ENCODE results near the gene PIN1. TPM values are rescaled to one million over a fixed set of nuclear protein-coding genes. Genes with fewer than 3 reads are reported as not detected.

Gene PIN1
- total RNA-seq, 2 donors from 2014 or later = 167 to 202 TPM

DNA sequence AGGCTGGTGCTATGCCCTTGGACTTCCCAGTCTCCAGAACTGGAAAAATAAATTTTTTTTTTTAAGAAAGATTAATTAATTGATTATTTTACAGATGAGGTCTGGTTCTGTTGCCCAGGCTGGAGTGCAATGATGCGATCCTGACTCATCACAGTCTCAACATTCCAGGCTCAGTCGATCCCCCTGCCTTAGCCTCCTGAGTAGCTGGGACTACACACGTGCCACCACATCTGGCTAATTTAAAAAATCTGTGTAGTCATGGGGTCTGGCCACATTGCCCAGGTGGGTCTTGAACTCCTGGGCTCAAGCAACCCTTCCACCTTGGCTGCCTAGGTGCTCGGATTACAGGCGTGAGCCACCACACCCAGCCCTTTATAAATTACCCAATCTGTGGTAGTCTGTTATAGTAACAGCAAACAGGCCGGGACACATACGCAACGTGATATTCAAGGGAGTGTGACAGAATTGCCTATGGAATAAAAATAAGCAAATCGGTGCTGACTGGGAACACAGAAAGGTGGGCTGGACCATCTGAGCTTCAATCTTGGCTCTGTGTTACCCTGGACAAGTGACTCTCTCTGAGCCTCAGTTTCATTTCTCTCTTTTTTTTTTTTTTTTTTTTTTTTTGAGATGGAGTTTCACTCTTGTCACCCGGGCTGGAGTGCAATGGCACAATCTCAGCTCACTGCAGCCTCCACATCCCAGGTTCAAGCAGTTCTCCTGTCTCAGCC lies 42.8 kb downstream of the PIN1 start:
- WGBS = 92% methylated on average over 10 of the region's 10 CpGs
- TF ChIP-seq, protein P1, sequence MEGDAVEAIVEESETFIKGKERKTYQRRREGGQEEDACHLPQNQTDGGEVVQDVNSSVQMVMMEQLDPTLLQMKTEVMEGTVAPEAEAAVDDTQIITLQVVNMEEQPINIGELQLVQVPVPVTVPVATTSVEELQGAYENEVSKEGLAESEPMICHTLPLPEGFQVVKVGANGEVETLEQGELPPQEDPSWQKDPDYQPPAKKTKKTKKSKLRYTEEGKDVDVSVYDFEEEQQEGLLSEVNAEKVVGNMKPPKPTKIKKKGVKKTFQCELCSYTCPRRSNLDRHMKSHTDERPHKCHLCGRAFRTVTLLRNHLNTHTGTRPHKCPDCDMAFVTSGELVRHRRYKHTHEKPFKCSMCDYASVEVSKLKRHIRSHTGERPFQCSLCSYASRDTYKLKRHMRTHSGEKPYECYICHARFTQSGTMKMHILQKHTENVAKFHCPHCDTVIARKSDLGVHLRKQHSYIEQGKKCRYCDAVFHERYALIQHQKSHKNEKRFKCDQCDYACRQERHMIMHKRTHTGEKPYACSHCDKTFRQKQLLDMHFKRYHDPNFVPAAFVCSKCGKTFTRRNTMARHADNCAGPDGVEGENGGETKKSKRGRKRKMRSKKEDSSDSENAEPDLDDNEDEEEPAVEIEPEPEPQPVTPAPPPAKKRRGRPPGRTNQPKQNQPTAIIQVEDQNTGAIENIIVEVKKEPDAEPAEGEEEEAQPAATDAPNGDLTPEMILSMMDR (IDR thresholded peaks at IDR 0.05) = no peak
- TF ChIP-seq POLR2AphosphoS5 (IDR thresholded peaks at IDR 0.05) = no peak
- TF ChIP-seq POLR2A (IDR thresholded peaks at IDR 0.05) = no peak

DNA sequence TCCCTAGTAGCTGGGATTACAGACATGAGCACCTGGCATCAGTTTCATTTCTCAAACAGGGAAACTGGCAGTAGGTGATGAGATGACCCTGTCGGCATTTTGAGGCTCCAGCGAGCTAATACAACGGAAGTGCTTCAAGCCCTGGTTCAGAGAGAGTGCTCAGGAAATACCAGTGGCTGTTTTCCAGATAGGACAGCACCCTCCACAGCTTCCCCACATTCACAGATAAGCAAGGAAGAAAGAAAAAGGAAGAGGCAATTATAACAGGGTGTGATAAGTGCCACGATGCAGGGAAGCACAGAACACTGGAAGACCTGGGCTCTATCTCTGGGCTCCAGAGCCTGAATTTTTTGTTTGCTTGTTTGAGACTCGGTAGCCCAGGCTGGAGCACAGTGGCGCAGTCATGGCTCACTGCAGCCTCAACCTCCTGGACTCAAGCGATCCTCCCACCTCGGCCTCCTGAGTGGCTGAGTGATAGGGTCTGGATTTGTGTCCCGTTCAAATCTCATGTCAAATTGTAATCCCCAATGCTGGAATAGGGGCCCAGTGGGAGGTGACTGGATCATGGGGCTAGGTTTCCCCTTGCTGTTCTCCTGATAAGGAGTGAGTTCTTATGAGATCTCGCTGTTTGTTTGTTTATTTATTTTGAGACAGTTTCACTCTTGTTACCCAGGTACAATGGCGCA lies 43.5 kb downstream of the PIN1 start:
- WGBS = 87% methylated on average over 11 of the region's 11 CpGs

More for the DNA sequence above, 42.8 kb downstream of the PIN1 start:
- Histone ChIP-seq H3K9me3 (no peaks in the 10 kb centered on the region), H3K4me3 (no peak overlapping the region), H3K4me1 (replicated peaks) (no peaks in the 10 kb centered on the region), H3K27me3 (replicated peaks; ENCODE audit: insufficient read depth) (no peaks in the 10 kb centered on the region), H3K27ac (no peak overlapping the region), H3K36me3 (no peaks in the 10 kb centered on the region)
- intact Hi-C loops (cut with DNase I) = no loop called here
- no peak for DNase-seq (ENCODE audit: low spot score)

GRCh38 chr19:9881720-9882119 lies 46.6 kb downstream of the PIN1 start:
- Histone ChIP-seq H3K9me3 (no peaks in the 10 kb centered on the region), H3K27me3 (replicated peaks; ENCODE audit: insufficient read depth) (no peaks in the 10 kb centered on the region), H3K36me3 (no peaks in the 10 kb centered on the region), H3K4me1 (replicated peaks) (no peaks in the 10 kb centered on the region), H3K27ac (no peak overlapping the region), H3K4me3 (no peak overlapping the region)
- intact Hi-C loops (cut with DNase I) = no loop called here
- TF ChIP-seq POLR2AphosphoS5 (IDR thresholded peaks at IDR 0.05) = no peak
- no peak for TF ChIP-seq POLR2A (IDR thresholded peaks at IDR 0.05)
- TF ChIP-seq, protein P1 (IDR thresholded peaks at IDR 0.05) = no peak
- DNase-seq (ENCODE audit: low spot score) = no peak
- 70% methylated on average over 9 of the region's 9 CpGs for WGBS

More for the DNA sequence above, 43.5 kb downstream of the PIN1 start:
- Histone ChIP-seq H3K4me1 (replicated peaks) (no peaks in the 10 kb centered on the region), H3K27ac (no peak overlapping the region), H3K36me3 (no peaks in the 10 kb centered on the region), H3K4me3 (no peak overlapping the region), H3K9me3 (no peaks in the 10 kb centered on the region), H3K27me3 (replicated peaks; ENCODE audit: insufficient read depth) (no peaks in the 10 kb centered on the region)
- no peak for TF ChIP-seq POLR2AphosphoS5 (IDR thresholded peaks at IDR 0.05)
- no peak for TF ChIP-seq POLR2A (IDR thresholded peaks at IDR 0.05)
- TF ChIP-seq, protein P1 (IDR thresholded peaks at IDR 0.05) = no peak
- no peak for DNase-seq (ENCODE audit: low spot score)
- intact Hi-C loops (cut with DNase I) = no loop called here

DNA sequence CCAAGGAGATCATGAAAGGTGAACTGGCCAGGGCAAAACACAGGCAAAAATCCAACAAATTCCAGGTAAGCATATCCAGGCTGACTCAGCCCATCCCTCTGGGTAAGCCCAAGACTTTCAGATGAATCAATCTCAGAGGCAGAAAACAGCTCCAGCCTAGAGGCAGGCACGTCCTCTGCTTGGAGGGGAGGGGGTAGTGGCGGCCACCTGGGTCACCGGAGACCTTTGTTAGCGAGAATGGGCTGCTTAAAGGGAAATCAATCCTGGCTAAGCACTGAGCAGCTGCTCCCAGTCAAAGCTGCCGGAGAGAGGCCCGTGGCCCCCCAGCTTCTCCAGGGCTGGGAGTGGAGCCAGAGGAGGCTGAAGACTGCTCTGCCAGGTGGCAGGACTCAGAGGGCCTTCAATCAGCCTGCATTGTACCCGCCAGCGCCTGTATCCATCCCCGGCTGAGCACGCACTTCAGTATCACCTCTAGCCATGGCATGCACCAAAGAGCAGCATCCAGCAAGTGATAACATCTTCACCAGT lies 48.2 kb downstream of the PIN1 start:
- H3K27ac ChIP-seq = no peak overlapping the region
- H3K9me3 ChIP-seq = no peaks in the 10 kb centered on the region
- H3K27me3 ChIP-seq (replicated peaks; ENCODE audit: insufficient read depth) = no peaks in the 10 kb centered on the region
- intact Hi-C loops (cut with DNase I) = no loop called here
- TF ChIP-seq, protein P1 (IDR thresholded peaks at IDR 0.05) = no peak
- TF ChIP-seq POLR2AphosphoS5 (IDR thresholded peaks at IDR 0.05) (no peak), POLR2A (IDR thresholded peaks at IDR 0.05) (no peak)
- no peak for DNase-seq (ENCODE audit: low spot score)
- WGBS = 39% methylated on average over 10 of the region's 10 CpGs
- H3K4me1 ChIP-seq (replicated peaks) = no peaks in the 10 kb centered on the region
- H3K4me3 ChIP-seq = no peak overlapping the region
- H3K36me3 ChIP-seq = no peaks in the 10 kb centered on the region

Data from prostate gland (tissue), 2 donors.